H1 (cell line): Measurements from ENCODE around the gene TFF1. TPM values are rescaled to one million over a fixed set of nuclear protein-coding genes. Genes with fewer than 3 reads are reported as not detected.
A peak's percentile ranks its signal among the peaks of the same experiment; 100 is the strongest.

Source experiments
- CTCF ChIA-PET: fragments of 300-600 bp; sonication (Branson Sonifier 250); formaldehyde crosslinking; loops from one replicate; lab custom pipeline; 2021; ENCODE audit not compliant: partially characterized antibody; lab: Charles Lee
- POLR2A ChIA-PET: fragments of 300-600 bp; sonication (Branson Sonifier 250); formaldehyde crosslinking; loops from one replicate; lab custom pipeline; 2021; ENCODE audit warnings: inconsistent platforms; ENCODE audit not compliant: partially characterized antibody; lab: Charles Lee
- DNase-seq, 2 experiments: peaks; one replicate each; pipeline versions ENCODE4 v3.0.0 to v3.0.0-alpha.2; 2010 to 2022; ENCODE audit warnings: low spot score in 2 of 2, low read depth in 1 of 2, mixed read lengths in 1 of 2
- FAIRE-seq: peaks from 2 replicates; lab custom pipeline; 2011; peaks lifted over from hg19 to GRCh38; lab: Jason Lieb, UNC
- H2AFZ ChIP-seq: 2 replicates; pipeline ENCODE4 v1.8.1; 2012; ENCODE audit warnings: low read length, inconsistent platforms
- H2AK5ac ChIP-seq: 2 replicates; pipeline ENCODE4 v1.6.1; 2013; ENCODE audit warnings: low read depth, low read length
- H2BK120ac ChIP-seq: replicated peaks from 2 replicates; pipeline ENCODE3; 2013; ENCODE audit warnings: low read depth, low read length, inconsistent platforms
- H2BK12ac ChIP-seq: 2 replicates; pipeline ENCODE4 v1.6.1; 2013; ENCODE audit warnings: low read depth, low read length
- H2BK15ac ChIP-seq: 2 replicates; pipeline ENCODE4 v1.6.1; 2013; ENCODE audit warnings: low read length
- H2BK20ac ChIP-seq: 2 replicates; pipeline ENCODE4 v1.6.1; 2013; ENCODE audit warnings: low read length
- H2BK5ac ChIP-seq: 2 replicates; pipeline ENCODE4 v1.6.1; 2013; ENCODE audit warnings: low read depth, low read length
- H3K14ac ChIP-seq: 2 replicates; pipeline ENCODE4 v1.6.1; 2013; ENCODE audit warnings: inconsistent platforms; ENCODE audit not compliant: insufficient read length
- H3K18ac ChIP-seq: 2 replicates; pipeline ENCODE4 v1.6.1; 2013; ENCODE audit warnings: low read length; ENCODE audit errors: extremely low read depth
- H3K23ac ChIP-seq: 2 replicates; pipeline ENCODE4 v1.6.1; 2013; ENCODE audit warnings: inconsistent platforms; ENCODE audit not compliant: insufficient read length
- H3K23me2 ChIP-seq: 2 replicates; pipeline ENCODE4 v1.6.1; 2013; ENCODE audit warnings: low read depth, low read length
- H3K27ac ChIP-seq: 2 replicates; pipeline ENCODE4 v1.6.1; 2011; ENCODE audit warnings: low read depth, low read length, inconsistent platforms
- H3K27me3 ChIP-seq, 4 experiments: replicated peaks in 1 of 4; 1 replicate in 1 of 4; 2 replicates in 3 of 4; pipeline versions ENCODE4 v1.6.1 to v1.8.1; 2011 to 2013; ENCODE audit warnings: low read length in 3 of 4, mild to moderate bottlenecking in 3 of 4, inconsistent platforms in 2 of 4, mixed read lengths in 2 of 4, moderate library complexity in 1 of 4; ENCODE audit not compliant: control insufficient read depth in 3 of 4, insufficient read depth in 3 of 4; ENCODE audit errors: extremely low read depth in 1 of 4
- H3K36me3 ChIP-seq, 4 experiments: 2 replicates each; pipeline versions ENCODE4 v1.6.1 to v1.8.1; 2011 to 2013; ENCODE audit warnings: mild to moderate bottlenecking in 4 of 4, low read length in 3 of 4, moderate library complexity in 2 of 4, control low read depth in 1 of 4, inconsistent platforms in 1 of 4; ENCODE audit not compliant: insufficient read depth in 4 of 4, control insufficient read depth in 2 of 4
- H3K4ac ChIP-seq: replicated peaks from 2 replicates; pipeline ENCODE3; 2013; ENCODE audit warnings: low read length, low read depth, mixed read lengths, inconsistent platforms; ENCODE audit not compliant: insufficient read length
- H3K4me1 ChIP-seq, 4 experiments: replicated peaks in 1 of 4; 1 replicate in 1 of 4; 2 replicates in 3 of 4; pipeline versions ENCODE4 v1.6.1 to v1.8.1; 2011 to 2013; ENCODE audit warnings: low read length in 3 of 4, inconsistent platforms in 2 of 4, mixed read lengths in 1 of 4; ENCODE audit not compliant: insufficient read depth in 4 of 4, control insufficient read depth in 3 of 4
- H3K4me2 ChIP-seq, 2 experiments: 2 replicates each; pipeline versions ENCODE4 v1.6.1 to v1.8.1; 2011 to 2013; ENCODE audit warnings: low read depth in 2 of 2, low read length in 2 of 2, control low read depth in 1 of 2, inconsistent platforms in 1 of 2, mild to moderate bottlenecking in 1 of 2; ENCODE audit not compliant: insufficient read depth in 1 of 2
- H3K4me3 ChIP-seq, 4 experiments: fragments of 200-600, 300-600 bp in 1 of 4; sonication (generic), shearing (Covaris generic), sonication (Bioruptor Twin) in 1 of 4; 2 replicates each; pipeline versions ENCODE4 v1.5.1 to v1.8.1; 2011 to 2016; ENCODE audit warnings: low read length in 4 of 4, low read depth in 3 of 4, control low read depth in 2 of 4, inconsistent platforms in 2 of 4, mild to moderate bottlenecking in 2 of 4, mixed read lengths in 1 of 4, moderate library complexity in 1 of 4; ENCODE audit not compliant: insufficient read depth in 2 of 4; ENCODE audit errors: extremely low read depth in 1 of 4
- H3K56ac ChIP-seq: replicated peaks from 2 replicates; pipeline ENCODE3; 2013; ENCODE audit warnings: low read depth, mild to moderate bottlenecking, mixed read lengths, low read length, inconsistent platforms; ENCODE audit not compliant: insufficient read length
- H3K79me1 ChIP-seq: 2 replicates; pipeline ENCODE4 v1.6.1; 2013; ENCODE audit warnings: low read depth, low read length, control low read depth
- H3K79me2 ChIP-seq, 2 experiments: 2 replicates each; pipeline versions ENCODE4 v1.6.1 to v1.8.1; 2012 to 2013; ENCODE audit warnings: low read length in 2 of 2, mild to moderate bottlenecking in 2 of 2, inconsistent platforms in 1 of 2; ENCODE audit not compliant: insufficient read depth in 2 of 2, control insufficient read depth in 1 of 2
- H3K9ac ChIP-seq, 4 experiments: replicated peaks in 1 of 4; 1 replicate in 1 of 4; 2 replicates in 3 of 4; pipeline versions ENCODE4 v1.6.1 to v1.8.1; 2011 to 2013; ENCODE audit warnings: low read depth in 3 of 4, low read length in 3 of 4, control low read depth in 2 of 4, mild to moderate bottlenecking in 2 of 4, moderate library complexity in 2 of 4, inconsistent platforms in 1 of 4; ENCODE audit errors: extremely low read depth in 1 of 4
- H3K9me3 ChIP-seq, 2 experiments: 2 replicates each; pipeline versions ENCODE4 v1.6.1 to v1.8.1; 2012 to 2013; ENCODE audit warnings: mild to moderate bottlenecking in 2 of 2, moderate library complexity in 2 of 2, control low read depth in 1 of 2, inconsistent platforms in 1 of 2, low read depth in 1 of 2, low read length in 1 of 2, mixed read lengths in 1 of 2; ENCODE audit not compliant: insufficient read depth in 2 of 2
- H4K20me1 ChIP-seq, 2 experiments: replicated peaks in 1 of 2; 2 replicates each; pipeline versions ENCODE3 to v1.8.1; 2011 to 2013; ENCODE audit warnings: inconsistent platforms in 2 of 2, low read length in 2 of 2, mild to moderate bottlenecking in 1 of 2; ENCODE audit not compliant: insufficient read depth in 2 of 2, control insufficient read depth in 1 of 2
- H4K5ac ChIP-seq: 2 replicates; pipeline ENCODE4 v1.6.1; 2013; ENCODE audit warnings: low read length, low read depth, mixed read lengths, inconsistent platforms; ENCODE audit not compliant: insufficient read length
- H4K8ac ChIP-seq: 2 replicates; pipeline ENCODE4 v1.8.0; 2013; ENCODE audit warnings: mild to moderate bottlenecking, moderate library complexity, low read length, inconsistent platforms; ENCODE audit not compliant: insufficient read depth; ENCODE audit errors: extremely low read depth
- H4K91ac ChIP-seq: replicated peaks from 2 replicates; pipeline ENCODE3; 2013; ENCODE audit warnings: low read length, mixed read lengths, inconsistent platforms; ENCODE audit not compliant: insufficient read length
- EGR1 ChIP-seq: IDR thresholded peaks from 2 replicates; pipeline ENCODE4 v1.6.1; 2011; ENCODE audit warnings: low read depth, low read length, borderline replicate concordance
- POU5F1 ChIP-seq: IDR thresholded peaks from 2 replicates; pipeline ENCODE4 v1.6.1; 2011; ENCODE audit warnings: low read depth, mild to moderate bottlenecking, low read length, moderate library complexity
- SAP30 ChIP-seq: fragments of 300-600 bp; sonication (generic); IDR thresholded peaks from 2 replicates; pipeline ENCODE4 v1.7.1; 2012; ENCODE audit warnings: low read length, moderate library complexity, mild to moderate bottlenecking, inconsistent platforms; ENCODE audit not compliant: insufficient read depth, insufficient replicate concordance
- SP2 ChIP-seq: IDR thresholded peaks from 2 replicates; pipeline ENCODE4 v1.6.1; 2012; ENCODE audit warnings: mild to moderate bottlenecking, low read length, inconsistent platforms
- TAF1 ChIP-seq: IDR thresholded peaks from 2 replicates; pipeline ENCODE4 v1.6.1; 2011; ENCODE audit warnings: mild to moderate bottlenecking, low read depth, low read length
- TBP ChIP-seq: IDR thresholded peaks from 2 replicates; pipeline ENCODE4 v1.6.1; 2011; ENCODE audit warnings: low read depth, low read length, improper control_type of control experiment
- TCF12 ChIP-seq: IDR thresholded peaks from 2 replicates; pipeline ENCODE4 v1.6.1; 2011; ENCODE audit warnings: low read depth, mild to moderate bottlenecking, low read length
- YY1 ChIP-seq: IDR thresholded peaks from 2 replicates; pipeline ENCODE4 v1.6.1; 2011; ENCODE audit warnings: low read depth, mild to moderate bottlenecking, low read length
- polyA plus RNA-seq, 7 experiments: library from polyadenylated mRNA; depleted of rRNA in 3 of 7; stranded (reverse) in 5 of 7; unstranded in 2 of 7; fragments of >200 nt in 5 of 7; fragments of 200-250 nt in 2 of 7; gene quantifications; 1 replicate in 5 of 7; 2 replicates in 1 of 7; 4 replicates in 1 of 7; pipeline versions ENCODE4 v1.2.1 to v1.2.3, GENCODE V29; 2011 to 2013; ENCODE audit warnings: missing spikeins in 2 of 7, mixed read lengths in 2 of 7
- total RNA-seq: library from RNA; stranded (reverse); fragmentation: NEBNext Ultra II Directional; extraction: Animal tissue kit (Norgen Biotek cat#: 25700); gene quantifications from 2 replicates; pipeline ENCODE4 v1.2.1, GENCODE V29; 2021
- TF ChIP-seq, protein P1 (sequence below), 3 experiments: IDR thresholded peaks; 1 replicate in 2 of 3; 2 replicates in 1 of 3; pipeline versions ENCODE4 v1.5.1 to v1.6.1; 2011; ENCODE audit warnings: low read length in 3 of 3, mild to moderate bottlenecking in 3 of 3, inconsistent platforms in 2 of 3, low read depth in 1 of 3, moderate library complexity in 1 of 3; ENCODE audit not compliant: insufficient read depth in 1 of 3; ENCODE audit errors: control extremely low read depth in 1 of 3

Gene TFF1
- total and polyA plus RNA-seq, 2 of the 8 experiments (the other 6 are each of a cell fraction or from before 2014, with no cell fraction given) = not detected

DNA sequence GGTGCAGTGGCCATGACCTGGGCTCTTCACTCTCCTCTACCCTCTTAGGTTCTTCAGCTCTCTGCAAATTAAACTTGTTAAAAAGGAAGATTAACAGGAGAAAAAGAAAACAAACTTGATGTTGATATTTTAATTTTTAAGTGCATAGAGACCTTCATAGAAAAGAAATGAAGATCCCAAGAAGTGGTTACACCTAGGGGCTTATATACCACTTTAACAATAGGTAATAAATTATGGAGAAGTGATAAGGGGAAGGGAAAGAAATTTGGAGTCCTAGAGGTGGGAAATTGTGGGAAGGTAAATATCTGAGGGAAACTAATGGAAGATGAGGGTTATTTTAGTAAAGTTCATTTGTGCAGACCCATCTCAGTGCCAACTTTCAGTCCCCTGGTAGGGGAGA lies 34.7 kb downstream of the TFF1 start:
- DNase-seq (no peak), FAIRE-seq (no peak)
- no peak overlapping the region for H4K5ac ChIP-seq
- no peak overlapping the region for H2BK12ac ChIP-seq
- no peak overlapping the region for H2AFZ ChIP-seq
- H2AK5ac ChIP-seq = no peak overlapping the region
- no peak overlapping the region for H3K27ac ChIP-seq
- H3K4me3 ChIP-seq = no peak overlapping the region
- peaks cover 0 to 10% (median 1%) of the 10 kb centered on the region in 4 experiments; a peak in 4 of 7 replicates for H3K4me1 ChIP-seq
- H4K8ac ChIP-seq = no peak overlapping the region
- H2BK15ac ChIP-seq = no peak overlapping the region
- H3K79me2 ChIP-seq = no peaks in the 10 kb centered on the region
- POLR2A ChIA-PET = no interaction called here
- H3K23ac ChIP-seq = no peak overlapping the region
- no peak overlapping the region for H3K14ac ChIP-seq
- H4K20me1 ChIP-seq = no peaks in the 10 kb centered on the region
- H3K9me3 ChIP-seq = peaks cover 12 to 16% of the 10 kb centered on the region in 2 experiments
- H3K79me1 ChIP-seq = no peaks in the 10 kb centered on the region
- no peak for TF ChIP-seq SP2
- no peak for TF ChIP-seq TAF1
- no peak for TF ChIP-seq POU5F1
- no peak for TF ChIP-seq TCF12
- TF ChIP-seq YY1 = no peak
- TF ChIP-seq TBP = no peak
- no peak for TF ChIP-seq EGR1
- TF ChIP-seq, protein P1, sequence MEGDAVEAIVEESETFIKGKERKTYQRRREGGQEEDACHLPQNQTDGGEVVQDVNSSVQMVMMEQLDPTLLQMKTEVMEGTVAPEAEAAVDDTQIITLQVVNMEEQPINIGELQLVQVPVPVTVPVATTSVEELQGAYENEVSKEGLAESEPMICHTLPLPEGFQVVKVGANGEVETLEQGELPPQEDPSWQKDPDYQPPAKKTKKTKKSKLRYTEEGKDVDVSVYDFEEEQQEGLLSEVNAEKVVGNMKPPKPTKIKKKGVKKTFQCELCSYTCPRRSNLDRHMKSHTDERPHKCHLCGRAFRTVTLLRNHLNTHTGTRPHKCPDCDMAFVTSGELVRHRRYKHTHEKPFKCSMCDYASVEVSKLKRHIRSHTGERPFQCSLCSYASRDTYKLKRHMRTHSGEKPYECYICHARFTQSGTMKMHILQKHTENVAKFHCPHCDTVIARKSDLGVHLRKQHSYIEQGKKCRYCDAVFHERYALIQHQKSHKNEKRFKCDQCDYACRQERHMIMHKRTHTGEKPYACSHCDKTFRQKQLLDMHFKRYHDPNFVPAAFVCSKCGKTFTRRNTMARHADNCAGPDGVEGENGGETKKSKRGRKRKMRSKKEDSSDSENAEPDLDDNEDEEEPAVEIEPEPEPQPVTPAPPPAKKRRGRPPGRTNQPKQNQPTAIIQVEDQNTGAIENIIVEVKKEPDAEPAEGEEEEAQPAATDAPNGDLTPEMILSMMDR (IDR thresholded peaks at IDR 0.05; ENCODE audit: control extremely low read depth in 1 of 3, insufficient read depth in 1 of 3, low read depth in 1 of 3, low read length in 3 of 3) = no peak
- no peak for TF ChIP-seq SAP30
- no peak overlapping the region for H3K56ac ChIP-seq
- no peak overlapping the region for H3K4ac ChIP-seq
- CTCF ChIA-PET = interaction anchor here (0.6 kb wide), 1 partner anchor 36 kb away, joined by 3 read pairs; no protein-coding TSS in a partner anchor
- H2BK5ac ChIP-seq = no peak overlapping the region
- no peak overlapping the region for H3K9ac ChIP-seq
- no peak overlapping the region for H4K91ac ChIP-seq
- no peak overlapping the region for H3K18ac ChIP-seq
- no peak overlapping the region for H2BK120ac ChIP-seq
- 0 out of 2 replicates have a peak overlapping the region, but pooled peaks have one; percentile 10 for H2BK20ac ChIP-seq
- no peaks in the 10 kb centered on the region for H3K36me3 ChIP-seq
- no peaks in the 10 kb centered on the region for H3K27me3 ChIP-seq
- no peak overlapping the region for H3K4me2 ChIP-seq
- H3K23me2 ChIP-seq = no peaks in the 10 kb centered on the region
